HT1080 (cell line): ENCODE measurements around the gene PSME1. TPM values are rescaled to one million over a fixed set of nuclear protein-coding genes. Genes with fewer than 3 reads are reported as not detected.

Experiments used
- DNase-seq: peaks from one replicate; pipeline ENCODE4 v3.0.0-alpha.2; 2015; ENCODE audit warnings: low read depth
- small RNA-seq: library from RNA; depleted of rRNA; stranded (forward); fragments of <200 nt; gene quantifications from one replicate; pipeline ENCODE3, GENCODE V24; 2014
- total RNA-seq: library from RNA; depleted of rRNA; stranded (reverse); fragments of >200 nt; shearing (Covaris generic); gene quantifications from 2 replicates; pipeline ENCODE4 v1.2.3, GENCODE V29; 2014; rRNA removed

PSME1 gene
- total RNA-seq, 1 experiment from 2014 or later, result 149 TPM

DNA sequence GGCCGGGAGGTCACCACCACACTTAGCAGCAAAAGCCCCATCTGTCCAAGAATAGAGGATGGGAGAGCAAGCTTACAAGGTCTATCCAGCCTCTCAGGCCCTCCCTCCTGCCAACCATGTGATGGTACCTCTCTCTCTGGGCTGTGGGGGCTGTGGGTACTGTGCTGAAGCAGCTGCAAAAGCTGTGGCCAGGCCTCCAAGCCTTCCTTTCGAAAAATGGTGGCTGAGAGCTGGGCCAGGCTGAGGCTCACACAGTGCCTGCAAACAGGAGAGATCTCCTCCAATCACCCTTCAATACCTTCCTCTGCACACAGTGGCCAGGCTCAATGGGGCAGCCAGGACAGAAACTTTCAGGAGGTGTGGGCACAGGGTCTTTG lies 51.5 kb downstream of the PSME1 start:
- no peak for DNase-seq

Small RNA genes lying within 50 kb of the gene (small RNA-seq; reads per million reads assigned to genes)
- gene IPO4, result not detected
- not detected for gene IRF9
- 0.14 reads per million for gene RNA5SP383

Other genes starting within 250 kb of the PSME1 start
- gene DHRS4, start 182.4 kb upstream of the PSME1 start, total RNA-seq, result 36.9 and 37.4 TPM in 2 replicates
- gene DHRS4L2, start 147.3 kb upstream of the PSME1 start, total RNA-seq, result 24.6 and 31.5 TPM in 2 replicates
- gene CARMIL3, start 84.2 kb upstream of the PSME1 start, total RNA-seq, result 0.07 and 0.11 TPM in 2 replicates
- not detected in 2 replicates for gene CPNE6, start 64.6 kb upstream of the PSME1 start, total RNA-seq
- gene PCK2, start 41.9 kb upstream of the PSME1 start, total RNA-seq, result 27.1 and 29.3 TPM in 2 replicates
- 37.2 and 46.7 TPM in 2 replicates for gene DCAF11, start 21.4 kb upstream of the PSME1 start, total RNA-seq
- 1.3 and 4.4 TPM in 2 replicates for gene NRL, start 21.2 kb upstream of the PSME1 start, total RNA-seq
- 0.63 TPM in 1 of 2 replicates, not detected in the other for gene FITM1, start 5.5 kb upstream of the PSME1 start, total RNA-seq
- 30.2 and 32.2 TPM in 2 replicates for gene EMC9, start 5.4 kb downstream of the PSME1 start, total RNA-seq
- 224 and 243 TPM in 2 replicates for gene PSME2, start 10.4 kb downstream of the PSME1 start, total RNA-seq
- 57.7 and 69.8 TPM in 2 replicates for gene RNF31, start 11.3 kb downstream of the PSME1 start, total RNA-seq
- gene IRF9, start 25.1 kb downstream of the PSME1 start, total RNA-seq, result 5.0 and 7.8 TPM in 2 replicates
- 0.53 and 1.0 TPM in 2 replicates for gene REC8, start 35.9 kb downstream of the PSME1 start, total RNA-seq
- gene IPO4, start 52.6 kb downstream of the PSME1 start, total RNA-seq, result 242 and 273 TPM in 2 replicates
- 54.0 and 68.3 TPM in 2 replicates for gene TM9SF1, start 59.2 kb downstream of the PSME1 start, total RNA-seq
- 0.13 TPM in 1 of 2 replicates, not detected in the other for gene TSSK4, start 69.5 kb downstream of the PSME1 start, total RNA-seq
- gene CHMP4A, start 77.3 kb downstream of the PSME1 start, total RNA-seq, result 20.0 and 44.4 TPM in 2 replicates
- 10.6 and 12.3 TPM in 2 replicates for gene MDP1, start 79.9 kb downstream of the PSME1 start, total RNA-seq
- gene NEDD8, start 96.2 kb downstream of the PSME1 start, total RNA-seq, result 307 and 368 TPM in 2 replicates
- gene GMPR2, start 96.7 kb downstream of the PSME1 start, total RNA-seq, result 92.5 and 107 TPM in 2 replicates
- gene TINF2, start 106.4 kb downstream of the PSME1 start, total RNA-seq, result 47.2 and 52.4 TPM in 2 replicates
- 0.76 and 1.4 TPM in 2 replicates for gene TGM1, start 127.0 kb downstream of the PSME1 start, total RNA-seq
- 24.0 and 24.5 TPM in 2 replicates for gene RABGGTA, start 135.4 kb downstream of the PSME1 start, total RNA-seq
- gene DHRS1, start 163.6 kb downstream of the PSME1 start, total RNA-seq, result 6.0 and 6.9 TPM in 2 replicates
- 21.1 and 25.6 TPM in 2 replicates for gene NOP9, start 163.7 kb downstream of the PSME1 start, total RNA-seq
- 0.10 TPM in 1 of 2 replicates, not detected in the other for gene CIDEB, start 171.8 kb downstream of the PSME1 start, total RNA-seq
- 5.0 and 7.8 TPM in 2 replicates for gene LTB4R2, start 173.9 kb downstream of the PSME1 start, total RNA-seq
- 3.8 and 6.5 TPM in 2 replicates for gene LTB4R, start 175.3 kb downstream of the PSME1 start, total RNA-seq
- gene ADCY4, start 198.9 kb downstream of the PSME1 start, total RNA-seq, result not detected in 2 replicates
- 0.08 TPM in 1 of 2 replicates, not detected in the other for gene RIPK3, start 203.8 kb downstream of the PSME1 start, total RNA-seq
- gene NFATC4, start 232.0 kb downstream of the PSME1 start, total RNA-seq, result 0.32 TPM in 1 of 2 replicates, not detected in the other